ENCODE measurements around the gene ANO6.
"Not testable (repeated sequence)": the region's sequence is repeated elsewhere in the genome, so short reads cannot be mapped to it uniquely, and the experiment has no call there.

- TF ChIP-seq E2F1 (CRISPR knock-in tag; IDR thresholded peaks at IDR 0.05); CTCF (IDR thresholded peaks at IDR 0.05); CREB1 (CRISPR knock-in tag; IDR thresholded peaks at IDR 0.05); SMAD3 (CRISPR knock-in tag; IDR thresholded peaks at IDR 0.05; ENCODE audit: borderline replicate concordance): not testable (repeated sequence)
Observed at GRCh38 chr12:45262185-45262584, 46.3 kb downstream of the ANO6 start.

Data from WTC11 (cell line).